Central memory CD8-positive, alpha-beta T cell (primary cell): ENCODE results near the gene TRIM47.

ENCODE experiments used
- ATAC-seq: fragments of 150-1000 bp; cut with Tn5 transposase; replicated peaks from 2 replicates; pipeline ENCODE4 v1.10.0; 2022; ENCODE audit warnings: mild to moderate bottlenecking, moderate FRiP score, moderate number of reproducible peaks; ENCODE audit not compliant: poor library complexity, severe bottlenecking; ENCODE audit errors: extremely low read depth
- DNase-seq, 2 donors: peaks; one replicate each; pipeline ENCODE4 v3.0.0; 2021; ENCODE audit warnings: low spot score in 2 of 2
- H3K27ac Mint-ChIP-seq: one replicate; pipeline ENCODE4 v1.8.0; 2022; ENCODE audit warnings: low read depth, mild to moderate bottlenecking, moderate library complexity, mixed read lengths
- H3K27me3 Mint-ChIP-seq: one replicate; pipeline ENCODE4 v1.8.0; 2022; ENCODE audit warnings: mixed read lengths
- H3K36me3 Mint-ChIP-seq: one replicate; pipeline ENCODE4 v1.8.0; 2022; ENCODE audit warnings: mild to moderate bottlenecking, moderate library complexity, mixed read lengths; ENCODE audit not compliant: insufficient read depth
- H3K4me1 Mint-ChIP-seq: one replicate; pipeline ENCODE4 v1.8.0; 2022; ENCODE audit warnings: mixed read lengths
- H3K4me3 Mint-ChIP-seq: one replicate; pipeline ENCODE4 v1.8.0; 2022; ENCODE audit warnings: mild to moderate bottlenecking, moderate library complexity, mixed read lengths
- H3K9me3 Mint-ChIP-seq: one replicate; pipeline ENCODE4 v1.8.0; 2022; ENCODE audit warnings: mixed read lengths

TRIM47 gene, protein sequence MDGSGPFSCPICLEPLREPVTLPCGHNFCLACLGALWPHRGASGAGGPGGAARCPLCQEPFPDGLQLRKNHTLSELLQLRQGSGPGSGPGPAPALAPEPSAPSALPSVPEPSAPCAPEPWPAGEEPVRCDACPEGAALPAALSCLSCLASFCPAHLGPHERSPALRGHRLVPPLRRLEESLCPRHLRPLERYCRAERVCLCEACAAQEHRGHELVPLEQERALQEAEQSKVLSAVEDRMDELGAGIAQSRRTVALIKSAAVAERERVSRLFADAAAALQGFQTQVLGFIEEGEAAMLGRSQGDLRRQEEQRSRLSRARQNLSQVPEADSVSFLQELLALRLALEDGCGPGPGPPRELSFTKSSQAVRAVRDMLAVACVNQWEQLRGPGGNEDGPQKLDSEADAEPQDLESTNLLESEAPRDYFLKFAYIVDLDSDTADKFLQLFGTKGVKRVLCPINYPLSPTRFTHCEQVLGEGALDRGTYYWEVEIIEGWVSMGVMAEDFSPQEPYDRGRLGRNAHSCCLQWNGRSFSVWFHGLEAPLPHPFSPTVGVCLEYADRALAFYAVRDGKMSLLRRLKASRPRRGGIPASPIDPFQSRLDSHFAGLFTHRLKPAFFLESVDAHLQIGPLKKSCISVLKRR

DNA sequence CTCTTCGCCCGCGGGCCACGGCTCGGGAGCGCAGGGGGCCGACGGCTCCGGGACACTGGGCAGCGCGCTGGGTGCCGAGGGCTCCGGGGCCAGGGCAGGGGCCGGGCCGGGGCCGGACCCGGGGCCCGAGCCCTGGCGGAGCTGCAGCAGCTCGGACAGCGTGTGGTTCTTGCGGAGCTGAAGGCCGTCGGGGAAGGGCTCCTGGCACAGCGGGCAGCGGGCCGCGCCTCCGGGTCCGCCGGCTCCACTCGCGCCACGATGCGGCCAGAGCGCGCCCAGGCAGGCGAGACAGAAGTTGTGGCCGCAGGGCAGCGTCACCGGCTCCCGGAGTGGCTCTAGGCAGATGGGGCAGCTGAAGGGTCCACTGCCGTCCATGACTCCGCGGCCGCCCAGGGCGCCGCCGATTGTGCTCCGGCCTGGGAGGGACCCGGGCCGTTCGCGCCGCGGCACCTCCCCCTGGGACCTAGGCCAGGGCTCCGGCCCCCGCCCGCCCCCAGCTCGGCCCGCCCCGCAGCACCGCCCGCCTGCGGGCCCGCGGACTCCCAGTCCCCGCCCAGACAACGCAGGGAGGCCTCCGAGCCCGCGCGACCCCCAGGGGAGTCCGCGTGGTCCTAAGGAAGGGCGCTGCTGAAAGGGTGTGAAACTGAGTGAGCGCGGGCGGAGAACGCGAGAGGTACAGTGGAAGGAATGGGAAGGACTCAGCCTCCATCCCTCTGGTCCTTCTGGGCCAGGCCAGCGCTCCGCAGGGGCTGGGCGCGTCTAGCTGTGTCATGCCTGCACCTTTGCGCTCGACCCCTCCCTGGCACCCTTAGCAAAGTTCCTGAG lies at the start of gene TRIM47:
TSS of gene TRIM47 (minus strand) at position 408 of the 825 bp plus-strand sequence. CDS start at position 375, 33 bp downstream.
- peak within 1 kb of the TSS; percentile 81 for H3K27ac Mint-ChIP-seq
- no peaks in the 10 kb centered on the region for H3K27me3 Mint-ChIP-seq
- H3K9me3 Mint-ChIP-seq: no peaks in the 10 kb centered on the region
- H3K4me1 Mint-ChIP-seq: peaks cover 31% of the 10 kb centered on the region
- H3K4me3 Mint-ChIP-seq: peak within 1 kb of the TSS; percentile 87
- no peak for DNase-seq
- H3K36me3 Mint-ChIP-seq: peaks cover 5% of the 10 kb centered on the region
- peak; percentile 13 for ATAC-seq

DNA sequence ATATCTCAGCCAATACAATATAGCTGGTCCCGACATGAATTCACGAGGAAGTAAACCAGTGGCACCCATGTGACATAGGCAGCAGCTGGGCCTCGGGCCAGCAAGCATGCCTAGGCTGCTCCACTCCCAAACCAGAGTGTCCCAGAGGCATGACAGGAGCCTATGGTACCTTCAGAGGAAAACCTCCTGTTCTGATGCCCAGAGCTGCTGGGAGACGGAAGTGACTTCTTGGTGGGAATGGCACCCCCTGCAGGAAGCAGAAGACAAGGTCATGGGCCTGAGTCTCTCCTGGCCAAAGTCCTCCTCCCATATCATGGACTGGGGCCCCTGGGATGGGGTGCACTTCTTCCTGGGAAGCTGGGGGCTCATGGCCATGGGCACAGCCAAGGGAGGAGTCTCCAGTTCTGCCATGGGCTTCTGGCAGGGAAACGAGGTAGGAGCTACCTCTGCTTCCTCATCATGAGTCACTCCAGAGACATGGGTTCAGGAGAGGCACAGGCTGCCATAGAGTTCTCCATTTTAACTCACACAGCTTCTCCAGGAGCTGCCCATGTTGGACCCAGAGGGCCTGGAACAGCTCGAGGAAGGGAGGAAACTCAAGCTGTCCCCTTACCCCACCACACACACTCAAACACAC lies 49.0 kb upstream of the TRIM47 start:
- no peaks in the 10 kb centered on the region for H3K9me3 Mint-ChIP-seq
- ATAC-seq (no peak), DNase-seq (no peak)
- H3K36me3 Mint-ChIP-seq: no peaks in the 10 kb centered on the region
- no peak overlapping the region for H3K27ac Mint-ChIP-seq
- no peaks in the 10 kb centered on the region for H3K4me1 Mint-ChIP-seq
- no peak overlapping the region for H3K4me3 Mint-ChIP-seq
- H3K27me3 Mint-ChIP-seq: no peaks in the 10 kb centered on the region

DNA sequence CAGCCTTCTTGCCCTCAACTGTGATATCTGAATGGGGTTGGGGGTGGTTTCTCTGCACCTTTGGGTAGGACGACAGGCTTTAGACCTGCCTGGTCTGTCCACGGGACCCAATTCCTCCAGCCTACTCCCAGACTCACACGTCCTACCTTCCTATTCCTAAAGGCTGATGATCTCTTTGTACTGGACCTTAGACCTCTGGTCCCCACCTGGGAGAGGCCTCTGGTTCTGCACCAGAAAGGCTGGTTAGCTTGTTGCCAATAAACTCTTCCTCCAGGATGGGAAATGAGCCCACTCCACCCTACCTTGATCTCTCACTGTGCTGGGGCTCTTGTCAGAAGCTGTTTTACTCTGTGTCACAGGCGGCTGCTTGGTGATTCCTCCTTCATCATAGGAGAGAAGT lies 48.1 kb upstream of the TRIM47 start:
- no peak overlapping the region for H3K27ac Mint-ChIP-seq
- H3K4me3 Mint-ChIP-seq: no peak overlapping the region
- no peaks in the 10 kb centered on the region for H3K9me3 Mint-ChIP-seq
- DNase-seq (no peak), ATAC-seq (no peak)
- H3K4me1 Mint-ChIP-seq: no peaks in the 10 kb centered on the region
- H3K36me3 Mint-ChIP-seq: no peaks in the 10 kb centered on the region
- no peaks in the 10 kb centered on the region for H3K27me3 Mint-ChIP-seq

DNA sequence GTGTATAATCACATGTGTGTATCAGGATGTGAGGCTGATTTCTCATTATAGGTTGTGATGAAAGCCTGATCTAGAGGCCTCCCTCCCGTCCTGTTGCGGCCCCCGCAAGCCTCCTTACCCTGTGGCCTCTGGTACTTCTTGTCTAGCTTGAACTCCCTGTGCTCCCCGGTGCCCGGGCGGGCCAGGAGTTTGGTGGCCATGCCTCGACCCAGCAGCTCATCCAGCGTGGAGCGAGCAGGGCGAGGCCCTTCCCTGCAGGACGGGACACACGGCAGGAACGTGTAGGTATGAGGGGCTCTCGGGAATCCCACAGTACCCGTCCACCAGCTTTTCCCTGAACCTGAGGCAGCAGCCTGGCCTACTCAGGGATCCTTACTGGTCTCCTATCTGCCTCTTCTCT lies 47.5 kb upstream of the TRIM47 start:
- Mint-ChIP-seq H3K27me3 (no peaks in the 10 kb centered on the region), H3K9me3 (no peaks in the 10 kb centered on the region), H3K27ac (no peak overlapping the region), H3K4me1 (no peaks in the 10 kb centered on the region), H3K4me3 (no peak overlapping the region), H3K36me3 (no peaks in the 10 kb centered on the region)
- no peak for ATAC-seq
- DNase-seq: no peak

DNA sequence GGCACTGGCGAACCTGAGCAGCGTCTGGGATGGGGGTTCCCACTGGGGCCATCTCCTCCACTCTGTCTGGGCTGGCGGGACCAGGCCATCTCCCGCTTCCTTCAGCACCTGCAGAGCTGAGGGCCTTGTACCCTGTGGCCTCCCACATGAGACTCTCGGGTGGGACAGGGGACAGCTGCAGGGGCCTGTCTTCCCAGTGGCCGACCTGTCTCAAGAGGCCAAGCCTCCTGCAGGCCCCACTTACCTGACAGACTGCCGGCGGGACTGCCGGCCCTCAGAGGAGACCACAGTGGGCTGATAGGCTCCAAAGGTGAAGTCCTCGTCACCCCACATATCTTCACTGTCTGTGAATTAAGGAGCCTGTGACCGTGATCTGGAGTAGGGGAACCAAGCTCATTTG lies 46.7 kb upstream of the TRIM47 start:
- H3K4me3 Mint-ChIP-seq: no peak overlapping the region
- H3K36me3 Mint-ChIP-seq: no peaks in the 10 kb centered on the region
- ATAC-seq (no peak), DNase-seq (no peak)
- H3K27ac Mint-ChIP-seq: no peak overlapping the region
- no peaks in the 10 kb centered on the region for H3K9me3 Mint-ChIP-seq
- H3K4me1 Mint-ChIP-seq: no peaks in the 10 kb centered on the region
- no peaks in the 10 kb centered on the region for H3K27me3 Mint-ChIP-seq

DNA sequence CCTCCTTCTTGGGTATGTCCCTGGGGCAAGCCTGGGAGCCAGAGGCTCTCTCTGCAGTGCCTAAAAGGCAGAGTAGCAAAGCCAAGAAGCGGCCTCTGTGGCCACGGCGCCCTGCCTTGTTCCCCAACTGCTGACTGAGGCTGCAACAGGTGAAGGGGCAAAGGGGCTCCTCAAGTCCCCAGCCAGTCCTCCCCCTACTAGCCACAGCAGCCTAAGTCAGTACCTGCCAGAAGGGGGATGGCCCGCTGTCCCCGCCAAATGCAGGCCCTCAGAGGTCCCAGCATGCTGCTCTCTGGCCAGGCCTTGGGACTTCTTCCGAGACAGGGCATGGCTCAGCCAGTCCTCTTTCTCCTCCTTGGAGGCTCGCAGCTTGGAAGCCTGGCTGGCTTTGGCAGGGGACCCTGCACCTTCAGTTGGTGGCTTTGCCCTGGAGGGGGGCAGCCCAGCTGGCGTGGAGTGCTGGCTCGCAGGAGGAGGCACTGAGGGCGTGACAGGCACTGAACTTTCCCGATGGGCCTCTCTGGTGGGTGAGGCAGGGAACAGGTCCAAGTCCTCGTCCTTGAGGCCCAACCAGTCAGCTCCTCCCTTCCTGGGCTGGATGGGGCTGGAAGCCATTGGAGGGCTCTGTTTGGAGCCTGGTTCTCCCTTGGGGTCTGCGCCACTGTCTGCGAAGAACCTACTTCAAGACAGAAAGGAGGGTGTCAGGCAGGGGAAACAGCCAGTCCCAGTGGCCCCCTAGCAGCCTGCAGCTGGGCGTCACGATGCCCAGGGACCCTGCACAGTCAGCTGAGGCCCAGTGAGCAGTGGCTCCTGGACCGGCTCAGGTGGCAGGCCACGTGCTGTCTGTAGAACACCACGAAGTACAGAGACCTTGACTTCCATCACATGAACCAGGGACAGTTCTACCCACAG lies 44.8 kb upstream of the TRIM47 start:
- ATAC-seq (no peak), DNase-seq (no peak)
- Mint-ChIP-seq H3K27ac (no peak overlapping the region), H3K27me3 (no peaks in the 10 kb centered on the region), H3K36me3 (no peaks in the 10 kb centered on the region), H3K4me1 (no peaks in the 10 kb centered on the region), H3K9me3 (no peaks in the 10 kb centered on the region), H3K4me3 (no peak overlapping the region)

DNA sequence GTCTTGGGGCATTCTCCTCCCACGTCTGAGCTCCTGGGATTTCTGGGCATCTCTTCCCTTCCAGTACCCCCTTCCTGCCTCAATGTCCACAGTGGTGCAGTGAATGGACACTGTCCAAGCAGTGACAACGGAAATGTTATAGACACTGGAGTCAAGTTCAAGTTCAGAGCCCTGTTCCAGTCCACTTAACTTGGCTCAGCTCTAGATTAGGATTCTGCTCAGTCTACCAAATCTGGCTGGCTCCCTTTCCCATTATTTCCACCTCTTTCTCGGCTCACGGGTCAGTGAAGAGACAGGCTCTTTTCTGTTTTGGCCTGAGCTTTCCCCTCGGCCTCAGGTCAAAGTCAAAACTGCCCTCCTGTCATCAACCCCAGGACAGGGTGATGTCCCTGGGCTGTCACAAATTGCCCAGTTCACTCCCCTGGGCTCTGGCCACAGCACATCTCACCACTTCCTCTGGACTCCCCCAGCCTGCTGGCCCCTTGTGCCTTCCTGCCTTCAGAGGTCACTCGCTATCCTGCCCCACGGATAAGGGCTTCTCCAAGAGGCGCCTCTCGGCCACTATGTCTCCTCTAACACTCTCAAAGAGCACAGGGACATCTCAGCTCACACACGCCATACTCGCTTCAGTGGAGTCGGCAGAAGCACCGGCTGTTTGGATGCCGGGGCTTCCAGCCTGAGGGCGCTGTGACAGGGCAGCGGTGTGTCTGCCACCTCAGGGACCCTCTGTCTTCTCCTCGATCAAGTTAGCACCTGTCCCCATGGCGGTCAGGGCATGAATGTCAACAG lies 44.0 kb upstream of the TRIM47 start:
- H3K4me1 Mint-ChIP-seq: no peaks in the 10 kb centered on the region
- no peaks in the 10 kb centered on the region for H3K9me3 Mint-ChIP-seq
- no peaks in the 10 kb centered on the region for H3K36me3 Mint-ChIP-seq
- no peak overlapping the region for H3K4me3 Mint-ChIP-seq
- no peak overlapping the region for H3K27ac Mint-ChIP-seq
- no peak for ATAC-seq
- DNase-seq: no peak
- H3K27me3 Mint-ChIP-seq: no peaks in the 10 kb centered on the region

DNA sequence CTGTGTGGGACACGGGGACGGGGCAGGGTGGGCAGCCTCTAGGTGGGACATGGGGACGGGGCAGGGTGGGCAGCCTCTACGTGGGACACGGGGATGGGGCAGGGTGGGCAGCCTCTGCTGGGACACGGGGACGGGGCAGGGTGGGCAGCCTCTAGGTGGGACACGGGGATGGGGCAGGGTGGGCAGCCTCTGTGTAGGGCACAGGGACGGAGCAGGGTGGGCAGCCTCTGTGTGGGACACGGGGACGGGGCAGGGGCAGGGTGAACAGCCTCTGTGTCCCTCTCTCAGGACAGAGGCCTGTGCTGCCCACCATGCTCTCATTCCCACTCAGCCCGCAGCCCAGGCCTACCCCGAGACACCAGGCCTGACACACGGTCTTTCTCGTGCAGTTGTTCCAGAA lies 43.2 kb upstream of the TRIM47 start:
- no peak for ATAC-seq
- H3K9me3 Mint-ChIP-seq: no peaks in the 10 kb centered on the region
- H3K27ac Mint-ChIP-seq: no peak overlapping the region
- no peaks in the 10 kb centered on the region for H3K4me1 Mint-ChIP-seq
- H3K27me3 Mint-ChIP-seq: no peaks in the 10 kb centered on the region
- H3K4me3 Mint-ChIP-seq: no peak overlapping the region
- no peak for DNase-seq
- H3K36me3 Mint-ChIP-seq: no peaks in the 10 kb centered on the region

DNA sequence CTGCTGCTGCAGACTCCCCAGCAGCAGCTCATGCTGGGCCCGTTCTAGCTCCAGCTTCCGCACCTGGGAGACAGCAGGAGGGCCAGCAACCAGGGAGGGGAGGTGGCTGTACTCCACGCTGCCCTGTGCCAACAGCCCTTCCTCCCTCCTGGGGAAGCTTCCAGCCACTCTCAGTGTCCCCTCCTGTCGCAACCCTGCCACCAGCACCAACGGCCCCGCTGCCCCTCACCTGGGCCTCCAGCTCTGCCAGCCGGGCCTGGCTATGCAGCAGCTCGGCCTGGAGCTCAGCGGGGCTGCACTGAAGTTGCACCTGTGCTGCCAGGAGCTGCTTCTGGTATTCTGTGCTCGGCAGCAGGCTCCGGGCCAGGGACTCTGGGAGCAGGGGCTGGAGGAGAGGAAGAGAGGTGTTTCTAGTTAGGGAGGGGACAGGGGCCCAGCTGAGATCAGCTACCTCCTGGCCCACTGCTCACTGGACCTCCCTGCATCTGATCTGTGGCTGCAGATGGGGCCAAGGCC lies 41.7 kb upstream of the TRIM47 start:
- H3K4me3 Mint-ChIP-seq: no peak overlapping the region
- no peaks in the 10 kb centered on the region for H3K9me3 Mint-ChIP-seq
- ATAC-seq (no peak), DNase-seq (no peak)
- no peaks in the 10 kb centered on the region for H3K27me3 Mint-ChIP-seq
- no peaks in the 10 kb centered on the region for H3K4me1 Mint-ChIP-seq
- no peak overlapping the region for H3K27ac Mint-ChIP-seq
- peaks cover 2% of the 10 kb centered on the region for H3K36me3 Mint-ChIP-seq

DNA sequence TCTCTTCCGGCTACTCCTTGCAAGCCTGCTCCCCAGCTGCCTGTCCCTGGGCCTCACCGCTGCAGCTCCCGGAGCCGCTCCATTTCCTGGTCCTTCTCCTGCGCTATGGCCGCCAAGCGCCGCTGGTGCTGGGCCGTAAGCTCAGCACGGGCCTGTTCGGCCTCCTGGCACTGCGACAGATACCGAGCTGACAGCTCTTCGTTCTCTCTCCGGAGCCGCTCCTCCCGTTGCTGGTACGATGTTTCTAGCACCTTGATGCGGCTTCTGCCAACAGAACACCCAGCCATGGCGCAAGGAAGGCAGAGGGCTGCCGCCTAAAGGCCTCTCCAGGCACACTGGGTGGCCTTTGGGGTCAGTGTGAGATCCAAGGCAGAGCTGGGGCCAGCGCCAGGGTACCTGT lies 41.2 kb upstream of the TRIM47 start:
- H3K27me3 Mint-ChIP-seq: no peaks in the 10 kb centered on the region
- ATAC-seq: no peak
- no peaks in the 10 kb centered on the region for H3K9me3 Mint-ChIP-seq
- no peak overlapping the region for H3K4me3 Mint-ChIP-seq
- no peaks in the 10 kb centered on the region for H3K4me1 Mint-ChIP-seq
- no peak overlapping the region for H3K27ac Mint-ChIP-seq
- no peak for DNase-seq
- peaks cover 2% of the 10 kb centered on the region for H3K36me3 Mint-ChIP-seq

DNA sequence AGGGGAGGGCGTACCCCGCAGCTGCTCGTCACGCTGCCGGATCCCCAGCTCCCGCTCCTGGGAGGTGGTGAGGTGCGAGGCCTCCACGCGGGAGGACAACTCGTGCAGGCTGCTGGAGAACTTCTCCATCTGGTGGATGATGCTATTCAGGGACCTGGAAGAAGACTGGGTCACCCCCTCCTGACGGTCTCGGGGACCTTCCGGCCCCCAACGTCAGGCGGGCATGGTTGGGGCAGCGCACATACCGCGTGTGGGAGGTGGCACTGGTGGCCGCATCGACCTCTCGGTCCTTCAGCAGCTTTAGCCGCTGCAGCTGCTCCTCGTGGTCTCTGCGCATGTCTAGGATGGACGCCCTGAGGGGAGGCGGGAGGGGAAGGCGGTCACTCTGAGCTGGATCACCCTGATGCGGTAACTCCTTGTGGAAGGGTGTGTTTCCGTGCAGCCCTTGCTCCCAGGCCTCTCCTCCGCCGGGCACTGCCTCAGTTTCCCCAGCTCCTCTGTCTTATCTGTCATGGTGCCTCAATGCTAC lies 39.6 kb upstream of the TRIM47 start:
- Mint-ChIP-seq H3K4me3 (no peak overlapping the region), H3K4me1 (no peaks in the 10 kb centered on the region), H3K9me3 (no peaks in the 10 kb centered on the region), H3K27me3 (no peaks in the 10 kb centered on the region), H3K36me3 (peaks cover 2% of the 10 kb centered on the region), H3K27ac (no peak overlapping the region)
- no peak for ATAC-seq
- DNase-seq: no peak
